GM23338 (cell line): ENCODE results near the gene KCNC2.

ENCODE experiments used
- EZH2 ChIP-seq: fragments of 200-600 bp; sonication (generic); IDR thresholded peaks from one replicate; pipeline ENCODE4 v1.8.0; 2017; ENCODE audit warnings: antibody characterized with exemption, mild to moderate bottlenecking, low read depth; ENCODE audit not compliant: unreplicated experiment
- POLR2AphosphoS5 ChIP-seq: IDR thresholded peaks from 2 replicates; pipeline ENCODE4 v1.6.1; 2016; ENCODE audit warnings: antibody characterized with exemption, low read depth
- TF ChIP-seq, protein P1 (sequence below), 2 experiments: fragments of 200-600 bp in 1 of 2; sonication (generic) in 1 of 2; conservative IDR thresholded peaks; 2 replicates each; pipeline versions ENCODE4 v1.5.1 to v1.6.1; 2016 to 2017; ENCODE audit warnings: antibody characterized with exemption in 2 of 2, low read depth in 2 of 2, mild to moderate bottlenecking in 2 of 2, moderate library complexity in 1 of 2

DNA sequence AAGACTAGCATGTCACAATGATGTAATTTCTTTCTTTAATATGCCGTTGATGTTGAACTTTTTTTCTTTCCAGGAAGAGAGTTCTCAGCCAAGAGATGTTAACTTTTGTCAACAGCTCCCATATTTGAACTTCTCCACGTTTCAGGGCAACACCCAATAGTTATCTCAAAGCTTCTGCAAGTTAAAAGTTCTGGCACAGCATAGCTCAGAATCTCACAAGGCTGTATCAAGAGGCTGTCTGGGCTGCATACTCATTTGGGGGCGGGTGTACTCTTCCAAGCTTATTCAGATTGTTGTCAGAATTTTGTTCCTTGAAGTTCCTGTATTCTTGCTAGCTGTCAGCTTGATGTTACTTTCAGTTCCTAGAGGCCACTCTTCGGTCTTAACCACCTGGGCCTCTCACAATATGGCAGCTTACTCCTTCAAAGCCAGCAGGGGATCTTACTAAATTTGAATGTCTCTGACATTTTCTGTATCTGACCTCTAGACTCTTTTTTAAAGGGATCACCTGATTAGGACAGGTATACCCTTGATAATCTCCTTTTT, 38.9 kb downstream of the KCNC2 start:
- TF ChIP-seq POLR2AphosphoS5 = no peak
- no peak for TF ChIP-seq EZH2
- TF ChIP-seq, protein P1, sequence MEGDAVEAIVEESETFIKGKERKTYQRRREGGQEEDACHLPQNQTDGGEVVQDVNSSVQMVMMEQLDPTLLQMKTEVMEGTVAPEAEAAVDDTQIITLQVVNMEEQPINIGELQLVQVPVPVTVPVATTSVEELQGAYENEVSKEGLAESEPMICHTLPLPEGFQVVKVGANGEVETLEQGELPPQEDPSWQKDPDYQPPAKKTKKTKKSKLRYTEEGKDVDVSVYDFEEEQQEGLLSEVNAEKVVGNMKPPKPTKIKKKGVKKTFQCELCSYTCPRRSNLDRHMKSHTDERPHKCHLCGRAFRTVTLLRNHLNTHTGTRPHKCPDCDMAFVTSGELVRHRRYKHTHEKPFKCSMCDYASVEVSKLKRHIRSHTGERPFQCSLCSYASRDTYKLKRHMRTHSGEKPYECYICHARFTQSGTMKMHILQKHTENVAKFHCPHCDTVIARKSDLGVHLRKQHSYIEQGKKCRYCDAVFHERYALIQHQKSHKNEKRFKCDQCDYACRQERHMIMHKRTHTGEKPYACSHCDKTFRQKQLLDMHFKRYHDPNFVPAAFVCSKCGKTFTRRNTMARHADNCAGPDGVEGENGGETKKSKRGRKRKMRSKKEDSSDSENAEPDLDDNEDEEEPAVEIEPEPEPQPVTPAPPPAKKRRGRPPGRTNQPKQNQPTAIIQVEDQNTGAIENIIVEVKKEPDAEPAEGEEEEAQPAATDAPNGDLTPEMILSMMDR (conservative IDR thresholded peaks at IDR 0.05; ENCODE audit: low read depth in 2 of 2) = no peak
